HG03354 (cell line): ENCODE measurements around the gene MFN2.
A peak's percentile ranks its signal among the peaks of the same experiment; 100 is the strongest.
"Not testable (repeated sequence)": the region's sequence is repeated elsewhere in the genome, so short reads cannot be mapped to it uniquely, and the experiment has no call there.

Source experiments
- ATAC-seq: cut with Tn5 transposase; IDR thresholded peaks from one replicate; pipeline ENCODE4 v1.9.1; 2021; ENCODE audit warnings: mild to moderate bottlenecking; ENCODE audit not compliant: unreplicated experiment, poor library complexity, severe bottlenecking

MFN2 gene

DNA sequence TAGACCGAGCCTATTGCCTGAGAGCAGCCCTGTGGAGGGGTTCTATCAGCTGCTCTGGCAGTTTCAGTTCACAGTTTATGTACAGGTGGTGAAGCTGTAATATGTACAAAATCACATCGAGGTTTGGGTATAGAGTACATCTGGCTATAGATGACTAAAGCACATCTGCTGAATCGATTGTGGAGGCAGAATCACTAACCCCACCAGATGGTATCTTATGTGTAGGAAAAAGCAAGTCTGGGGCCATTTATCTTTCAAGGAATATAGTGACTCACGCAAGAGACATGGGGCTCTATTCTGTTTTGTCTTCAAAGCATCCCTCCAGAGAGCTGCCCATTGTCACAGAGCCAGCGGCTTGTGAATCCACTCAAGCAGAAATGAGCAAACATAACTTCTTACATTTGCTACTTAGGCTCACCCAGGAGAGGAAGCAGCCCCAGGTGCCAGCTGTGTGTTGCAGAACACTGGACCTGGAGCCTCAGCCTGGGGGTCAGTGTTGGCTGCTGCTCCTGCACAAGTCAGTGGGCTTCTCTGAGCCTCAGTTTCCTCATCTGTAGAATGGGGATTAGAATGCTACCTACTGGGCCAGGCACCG lies 60.3 kb downstream of the MFN2 start:
- ATAC-seq: peak; percentile 80

DNA sequence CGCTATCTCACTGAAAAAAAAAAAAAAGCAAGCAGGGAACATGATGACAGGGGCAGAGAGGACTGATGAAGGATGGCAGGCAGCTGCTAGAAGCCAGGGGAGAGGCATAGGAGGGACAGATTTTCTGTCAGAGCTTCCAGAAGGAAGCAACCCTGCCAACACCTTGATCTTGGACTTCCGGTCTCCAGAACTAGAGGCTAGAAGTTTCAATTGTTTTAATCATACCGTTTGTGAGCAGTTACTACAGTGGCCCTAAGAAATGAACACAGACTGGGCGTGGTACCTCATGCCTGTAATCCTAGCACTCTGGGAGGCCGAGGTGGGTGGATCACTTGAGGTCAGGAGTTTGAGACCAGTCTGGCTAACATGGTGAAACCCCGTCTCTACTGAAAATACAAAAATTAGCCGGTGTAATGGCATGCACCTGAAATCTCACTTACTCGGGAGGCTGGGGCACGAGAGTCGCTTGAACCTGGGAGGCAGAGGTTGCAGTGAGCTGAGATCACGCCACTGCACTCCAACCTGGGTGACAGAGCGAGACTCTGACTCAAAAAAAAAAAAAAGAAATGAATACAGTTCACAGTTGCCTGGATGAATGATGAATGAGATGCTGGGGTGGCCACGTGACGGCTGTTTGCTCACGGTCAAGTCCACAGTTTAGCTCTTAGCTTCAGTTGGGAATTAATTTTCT lies 64.1 kb downstream of the MFN2 start:
- not testable (repeated sequence) for ATAC-seq

DNA sequence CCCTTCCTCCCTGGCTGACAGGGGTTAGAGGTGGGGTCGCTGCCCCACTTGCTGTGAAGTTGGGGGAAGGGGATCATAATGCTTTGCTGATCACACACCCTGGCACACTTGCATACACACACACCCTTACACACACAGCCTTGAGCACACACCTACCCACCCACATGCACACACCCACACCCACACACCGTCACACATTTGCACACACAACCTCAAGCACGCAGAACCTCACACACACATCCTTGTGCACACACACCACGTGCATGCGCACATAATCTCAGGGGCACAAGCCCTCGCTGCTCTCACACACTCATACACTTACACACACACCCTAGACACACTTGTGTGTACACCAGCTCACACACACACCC lies 66.5 kb downstream of the MFN2 start:
- ATAC-seq: no peak

DNA sequence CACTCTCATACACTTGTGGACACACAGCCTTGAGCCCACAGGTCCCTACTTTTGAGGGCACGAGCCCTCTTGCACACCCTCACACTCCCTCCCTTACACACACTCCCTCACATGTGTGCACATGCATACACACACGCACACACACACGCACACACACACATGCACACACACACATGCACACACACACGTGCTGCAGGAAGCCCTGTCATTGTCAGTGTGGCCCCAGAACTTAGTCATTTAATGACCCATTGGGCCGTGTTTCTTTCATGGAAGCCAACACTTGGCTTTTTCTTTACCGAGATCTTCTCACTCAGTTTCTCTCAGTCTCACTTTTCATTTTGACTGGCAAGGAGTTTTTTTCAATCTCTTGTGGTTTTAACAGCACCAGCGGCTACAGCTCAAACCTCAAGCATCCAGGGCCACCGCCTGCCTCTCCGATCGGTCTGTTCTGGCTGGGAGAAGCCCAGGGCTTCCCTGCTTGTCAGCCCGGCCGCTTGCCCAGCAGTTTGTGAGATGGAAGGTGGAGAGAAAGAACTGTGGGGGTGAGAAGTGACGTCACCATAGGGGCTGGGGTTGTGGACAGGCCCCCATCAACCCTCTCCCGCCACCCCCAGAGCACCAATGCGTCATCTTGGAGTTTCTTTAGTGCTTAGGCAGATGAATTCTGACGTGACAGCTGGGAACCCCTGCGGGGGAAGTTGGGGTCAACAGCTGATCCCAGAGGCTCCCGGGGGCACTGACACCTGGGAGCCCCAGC lies 67.1 kb downstream of the MFN2 start:
- ATAC-seq: peak; percentile 54

DNA sequence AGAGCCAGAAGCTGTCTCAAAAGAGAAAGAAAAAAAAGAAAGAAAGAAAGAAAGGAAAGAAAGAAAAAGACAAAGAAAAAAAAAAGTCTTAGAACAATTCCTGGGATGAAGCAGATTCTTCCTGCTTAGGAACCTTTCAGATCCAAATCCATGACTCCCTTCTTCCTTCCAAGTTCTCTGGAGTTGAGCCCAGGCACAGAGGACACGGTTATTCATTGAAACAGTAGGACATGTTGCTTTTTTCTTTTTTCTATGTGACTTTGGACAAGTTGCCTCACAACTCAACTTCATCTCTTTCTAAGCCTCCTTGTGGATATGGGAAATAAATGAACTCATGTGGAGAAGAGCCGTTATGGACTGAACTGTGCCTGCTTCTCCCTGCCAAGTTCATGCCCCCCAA lies 68.1 kb downstream of the MFN2 start:
- no peak for ATAC-seq

DNA sequence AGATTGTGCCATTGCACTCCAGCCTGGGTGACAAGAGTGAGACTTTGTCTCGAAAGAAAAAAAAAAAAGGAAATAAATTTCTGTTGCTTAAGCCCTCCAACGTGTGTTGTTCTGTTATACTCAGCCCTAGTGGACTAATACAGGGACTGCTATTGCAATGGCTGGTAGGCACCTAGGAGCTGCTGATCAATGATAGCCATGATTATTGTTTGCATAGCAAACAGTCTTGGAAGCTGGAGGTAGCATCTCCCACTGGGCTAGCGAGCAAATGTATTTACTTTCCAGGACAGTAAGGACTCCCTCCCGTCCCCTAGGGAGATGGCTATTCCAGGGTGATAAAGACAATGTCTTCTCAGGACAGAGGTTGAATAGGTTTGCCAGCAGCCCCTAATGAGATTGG lies 69.4 kb downstream of the MFN2 start:
- no peak for ATAC-seq

DNA sequence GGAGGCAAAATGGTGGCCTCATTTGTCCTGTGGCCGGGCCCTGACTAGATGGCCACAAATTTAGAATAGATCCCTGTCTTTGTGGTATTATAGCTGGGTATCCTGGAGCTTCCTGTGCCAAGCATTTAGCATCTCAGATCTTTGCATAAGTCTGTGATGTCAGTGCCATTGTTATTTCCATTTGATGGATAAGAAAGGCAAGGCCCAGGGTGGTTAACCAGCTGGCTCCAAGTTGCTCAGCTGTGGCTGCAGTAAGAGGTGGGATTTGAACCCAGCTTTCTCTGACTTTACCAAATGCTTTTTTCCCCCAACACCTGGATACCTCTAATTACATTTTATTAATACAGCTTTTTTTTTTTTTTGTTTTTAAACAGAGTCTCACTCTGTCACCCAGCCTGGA lies 71.1 kb downstream of the MFN2 start:
- ATAC-seq: no peak

DNA sequence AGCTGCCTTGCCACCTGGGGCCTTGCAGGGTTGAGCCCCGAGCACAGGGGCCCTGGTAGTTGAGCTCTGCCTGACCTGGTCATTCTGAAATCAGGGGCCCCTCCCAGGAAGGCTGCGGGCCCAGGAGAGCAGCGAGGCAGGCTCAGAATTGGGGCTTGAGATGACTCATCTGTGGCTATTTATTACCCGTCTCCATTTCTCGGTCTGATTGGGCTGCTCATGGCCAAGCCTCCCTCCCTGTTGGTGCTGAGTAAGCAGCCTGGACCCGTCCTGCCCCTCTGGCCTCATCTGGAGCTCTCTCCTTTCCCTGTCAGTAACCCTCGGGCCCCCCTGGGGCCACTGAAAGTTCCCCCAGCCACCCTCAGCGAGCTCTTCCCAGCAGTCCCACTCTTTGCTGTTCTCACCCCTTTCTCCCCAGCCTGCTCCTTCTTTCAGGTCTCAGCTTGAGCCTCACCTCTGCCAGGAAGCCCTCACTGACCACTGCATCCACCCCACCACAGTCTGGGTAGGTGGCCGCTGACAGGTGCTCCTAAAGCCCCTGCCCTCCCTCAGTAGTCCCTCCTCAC lies 71.8 kb downstream of the MFN2 start:
- peak; percentile 76 for ATAC-seq

DNA sequence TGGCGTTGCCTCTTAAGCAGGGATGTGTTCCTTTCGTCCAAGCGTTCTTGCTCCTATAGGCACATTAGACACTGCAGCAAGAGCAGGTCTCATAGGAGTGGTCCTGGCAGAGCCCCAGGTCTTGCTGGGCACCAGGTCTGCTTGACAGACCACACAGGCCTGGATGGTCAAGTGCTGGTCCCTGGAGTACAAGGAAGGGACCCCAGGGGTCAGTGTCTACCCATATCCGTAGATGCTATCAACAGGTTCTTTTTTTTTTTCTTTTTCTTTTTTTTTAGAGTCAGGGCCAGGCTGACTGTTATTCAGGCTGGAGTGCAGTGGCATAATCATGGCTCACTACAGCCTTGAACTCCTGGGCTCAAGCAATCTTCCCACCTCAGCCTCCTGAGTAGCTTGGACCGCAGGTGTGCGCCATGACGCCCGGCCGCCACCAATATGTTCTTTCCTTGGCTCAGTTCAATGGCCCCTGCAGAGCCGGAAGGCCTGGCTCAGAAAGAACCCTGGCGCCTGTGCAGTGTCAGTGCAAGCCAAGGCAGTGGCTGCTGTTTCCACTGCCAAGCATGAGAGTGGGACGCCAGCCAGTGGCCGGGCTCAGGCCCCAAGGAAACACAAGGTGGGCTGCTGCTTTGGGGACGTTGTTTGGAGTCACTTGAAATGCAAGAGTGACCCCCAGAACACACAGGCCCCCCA lies 72.9 kb downstream of the MFN2 start:
- ATAC-seq: no peak

DNA sequence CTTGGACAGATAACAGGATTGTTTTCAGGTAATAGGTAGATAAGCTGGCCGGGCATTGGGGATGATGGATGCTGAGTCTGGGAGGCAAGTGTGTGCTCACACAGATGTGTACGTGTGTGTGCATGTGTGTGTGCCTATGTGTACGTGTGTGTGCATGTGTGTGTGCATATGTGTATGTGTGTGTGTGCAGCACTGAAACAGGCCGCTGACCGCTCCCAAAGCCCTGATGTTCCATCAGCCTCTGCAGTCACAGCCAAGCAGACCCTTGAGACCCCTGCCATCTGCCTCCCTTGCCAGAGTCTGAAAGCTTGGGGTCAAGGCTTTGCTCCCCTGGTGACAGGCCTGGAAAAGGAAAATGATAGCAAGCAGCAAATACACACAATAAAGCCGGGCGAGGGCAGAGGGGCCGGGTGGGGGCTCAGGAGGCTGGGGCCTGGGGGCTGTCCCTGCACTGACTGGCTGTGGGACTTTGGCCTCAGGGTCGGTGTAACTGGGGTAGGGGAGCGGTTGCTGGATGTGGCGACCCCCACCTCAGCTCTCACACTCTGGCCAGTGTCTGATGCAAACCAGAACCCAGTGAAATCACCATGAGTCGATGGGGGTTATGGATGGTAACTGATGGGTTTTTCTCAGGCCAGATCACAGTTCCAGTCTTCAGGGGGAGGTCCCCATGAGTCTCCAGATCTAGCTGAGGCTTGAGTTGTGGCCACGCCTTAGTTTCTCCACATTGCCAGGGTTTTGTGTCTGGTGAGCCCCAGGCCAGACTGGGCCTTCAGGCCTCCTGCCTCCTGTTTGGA lies 73.7 kb downstream of the MFN2 start:
- ATAC-seq: no peak

DNA sequence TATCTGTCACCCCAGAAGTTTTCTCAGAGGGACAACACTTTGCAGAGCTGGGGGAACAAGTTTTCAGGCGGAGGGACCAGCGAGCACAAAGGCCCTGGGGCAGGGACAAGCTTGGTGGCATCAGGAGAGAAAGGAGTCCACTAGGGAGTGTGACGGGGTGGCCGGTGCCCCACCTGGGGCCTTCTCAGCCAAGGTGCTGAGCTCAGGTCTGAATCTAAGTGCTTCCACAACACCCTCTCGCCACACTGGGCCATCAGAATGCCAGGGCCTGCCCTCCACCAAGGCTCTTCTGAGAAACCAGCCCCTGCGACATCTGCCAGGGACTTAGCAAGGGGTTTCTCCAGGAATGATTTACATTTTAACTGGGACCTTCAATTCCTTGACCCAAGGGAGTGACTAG lies 75.0 kb downstream of the MFN2 start:
- ATAC-seq: no peak

DNA sequence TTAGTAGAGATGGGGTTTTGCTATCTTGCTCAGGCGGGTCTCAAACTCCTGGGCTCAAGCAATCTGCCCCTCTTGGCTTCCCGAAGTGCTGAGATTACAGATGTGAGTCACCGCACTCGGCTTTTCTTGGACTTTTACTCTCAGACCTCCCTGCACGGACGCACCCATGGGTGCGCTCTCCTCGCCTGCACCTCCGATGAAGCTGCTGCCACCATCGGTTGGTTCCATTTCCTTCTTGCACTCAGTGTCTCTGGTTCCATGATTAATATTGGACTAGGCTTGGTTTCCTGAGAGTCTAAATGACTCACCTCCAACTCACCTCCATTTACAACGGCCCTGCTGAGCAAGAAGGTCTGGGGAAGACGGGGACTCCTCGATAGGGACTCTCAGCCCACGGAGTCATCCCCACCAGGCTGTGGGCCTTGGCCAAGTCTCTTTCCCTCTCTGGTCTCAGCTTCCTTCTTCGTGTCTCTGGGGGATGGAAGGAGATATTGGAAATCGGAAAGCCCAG lies 76.1 kb downstream of the MFN2 start:
- no peak for ATAC-seq

DNA sequence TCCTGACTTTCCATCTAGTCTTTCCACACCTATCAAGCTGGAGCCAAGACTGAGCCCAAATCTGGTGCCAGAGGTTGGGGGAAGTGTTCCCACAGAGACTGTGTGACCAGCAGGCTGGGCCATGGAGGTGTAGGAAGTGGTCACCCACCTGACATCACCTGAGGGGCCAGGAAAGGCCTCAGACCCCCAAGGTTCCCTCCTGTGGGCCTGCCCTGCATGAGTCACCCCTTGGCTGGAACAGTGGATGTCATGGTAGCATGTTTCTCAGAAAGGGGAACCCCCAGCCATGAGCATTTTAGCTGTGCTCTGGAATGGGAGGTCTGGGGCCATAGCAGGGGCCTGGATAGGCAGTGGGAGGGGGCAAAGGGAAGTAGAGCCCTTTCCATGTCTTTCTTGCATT lies 77.1 kb downstream of the MFN2 start:
- no peak for ATAC-seq

DNA sequence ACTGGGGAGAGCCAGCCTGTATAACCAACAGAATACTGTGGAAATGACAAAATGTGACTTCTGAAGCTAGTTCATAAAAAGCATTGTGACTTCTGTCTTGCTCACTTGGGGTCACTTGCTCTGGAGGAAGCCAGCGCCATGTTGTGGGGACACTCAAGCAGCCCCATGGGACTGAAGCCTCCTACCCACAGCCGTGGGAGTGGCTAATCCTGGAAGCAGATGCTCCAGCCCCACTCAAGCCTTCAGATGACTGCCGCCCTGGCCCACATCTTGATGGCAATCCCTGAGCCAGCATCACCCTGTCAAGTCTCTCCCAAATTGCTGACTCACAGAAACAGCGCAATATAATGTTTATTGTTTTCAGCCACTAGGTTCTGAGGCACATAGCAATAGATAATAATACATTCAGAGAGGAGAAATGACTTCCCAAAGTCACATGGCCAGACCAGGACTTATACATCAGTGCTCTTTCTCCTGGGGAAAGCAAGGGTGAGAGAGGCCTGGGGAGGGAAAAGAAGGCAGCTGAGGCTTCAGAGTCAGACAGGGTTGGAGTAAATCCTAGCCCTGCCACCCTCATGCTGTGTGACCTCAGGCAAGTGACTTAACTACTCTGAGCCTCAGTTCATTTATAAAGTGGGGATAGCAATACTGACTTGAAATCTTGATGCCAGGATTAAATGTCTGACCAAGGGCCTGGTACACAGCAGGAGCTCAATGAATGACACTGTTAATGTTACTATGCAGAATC lies 77.9 kb downstream of the MFN2 start:
- no peak for ATAC-seq

DNA sequence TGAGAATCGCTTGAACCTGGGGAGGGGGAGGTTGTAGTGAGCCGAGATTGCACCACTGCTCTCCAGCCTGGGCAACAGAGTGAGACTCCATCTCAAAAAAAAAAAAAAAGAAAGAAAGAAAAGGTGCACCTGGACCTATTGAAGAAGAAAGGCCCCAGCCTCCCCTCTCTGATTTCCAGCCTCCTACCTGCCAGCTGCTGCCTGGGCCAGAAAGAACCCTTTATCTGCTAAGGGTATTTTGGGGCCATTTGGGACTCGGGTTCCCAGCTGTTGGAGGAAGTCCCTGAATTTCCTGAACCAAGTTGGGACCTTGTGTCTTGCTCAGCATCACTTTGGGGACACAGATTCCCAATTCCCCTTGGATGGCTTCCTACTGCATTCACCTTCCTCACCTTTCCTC lies 79.0 kb downstream of the MFN2 start:
- ATAC-seq: no peak

DNA sequence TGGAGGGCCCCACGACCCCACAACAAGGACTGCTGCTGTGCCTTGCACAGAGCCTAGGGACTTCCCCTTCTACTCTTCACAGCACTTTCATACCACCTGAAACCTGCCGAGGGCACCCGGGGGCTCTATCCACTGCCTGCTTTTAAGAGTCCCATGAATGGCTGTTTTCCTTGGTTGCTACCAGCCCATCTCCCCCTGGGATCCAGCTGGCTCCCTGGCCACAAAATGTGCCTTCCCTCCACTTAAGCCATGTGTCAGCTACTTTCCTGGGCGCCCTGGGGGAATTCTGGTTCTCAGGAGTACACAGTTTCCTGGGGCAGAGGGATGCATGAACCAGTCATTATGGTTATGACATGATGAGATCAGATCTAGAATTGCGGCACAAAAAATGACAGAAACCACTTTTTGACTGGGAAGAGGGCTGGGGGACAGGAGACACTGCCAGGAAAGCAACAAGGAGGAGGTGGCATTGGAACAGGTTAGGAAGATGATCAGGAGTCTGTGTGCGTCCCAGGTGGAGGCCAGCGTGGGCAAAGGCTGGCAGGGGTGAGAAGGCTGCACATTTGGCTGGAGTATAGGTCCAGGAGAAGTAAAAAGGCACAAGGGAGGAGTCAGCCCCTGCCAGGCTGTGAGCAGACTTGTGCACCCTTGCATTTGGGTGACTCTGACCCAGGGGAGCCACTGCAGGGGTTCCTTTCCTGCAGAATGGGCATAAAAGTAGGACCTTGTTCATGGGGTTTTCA lies 79.6 kb downstream of the MFN2 start:
- peak; percentile 31 for ATAC-seq

DNA sequence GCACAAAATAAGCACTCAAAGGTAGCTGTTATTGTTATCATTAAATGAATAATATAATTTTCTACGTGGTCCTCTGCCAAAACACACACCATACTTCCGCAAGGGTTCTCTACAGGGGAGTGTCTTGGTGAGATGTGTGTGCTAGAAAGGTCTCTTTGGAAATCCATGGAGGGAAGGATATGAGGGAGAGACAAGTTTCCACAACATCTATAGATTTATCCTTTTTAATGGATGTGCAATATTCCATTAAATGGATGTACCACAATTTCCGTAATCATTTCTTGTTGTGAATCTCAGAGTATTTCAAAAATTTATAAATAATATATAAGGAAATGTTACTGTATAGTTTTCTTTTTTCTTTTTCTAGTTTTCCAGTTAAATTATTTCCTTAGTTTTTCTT lies 80.3 kb downstream of the MFN2 start:
- ATAC-seq: no peak
